H1 (cell line): ENCODE results near the gene ACADVL. TPM values are rescaled to one million over a fixed set of nuclear protein-coding genes. Genes with fewer than 3 reads are reported as not detected.

Experiments
- ASH2L ChIP-seq: fragments of 200-600, 300-600 bp; sonication (generic); IDR thresholded peaks from one replicate; pipeline ENCODE4 v1.7.1; 2017; ENCODE audit warnings: low read length
- CHD1 ChIP-seq: IDR thresholded peaks from 2 replicates; pipeline ENCODE4 v1.6.1; 2012; ENCODE audit warnings: low read depth, low read length, improper control_type of control experiment
- GABPA ChIP-seq: IDR thresholded peaks from 2 replicates; pipeline ENCODE4 v1.6.1; 2011; ENCODE audit warnings: mild to moderate bottlenecking, low read length, moderate library complexity, borderline replicate concordance; ENCODE audit not compliant: insufficient read depth
- KDM5A ChIP-seq: fragments of 200-600 bp; IDR thresholded peaks from 2 replicates; pipeline ENCODE4 v1.7.1; 2012; ENCODE audit warnings: mild to moderate bottlenecking, low read length, inconsistent platforms, mixed read lengths
- NRF1 ChIP-seq: IDR thresholded peaks from 2 replicates; pipeline ENCODE4 v1.6.1; 2011; ENCODE audit warnings: mild to moderate bottlenecking, low read depth, low read length, improper control_type of control experiment
- POLR2A ChIP-seq, 2 experiments: IDR thresholded peaks; 1 replicate in 1 of 2; 2 replicates in 1 of 2; pipeline ENCODE4 v1.6.1; 2011; ENCODE audit warnings: low read depth in 2 of 2, low read length in 2 of 2, mild to moderate bottlenecking in 2 of 2; ENCODE audit errors: control extremely low read depth in 1 of 2
- SIN3A ChIP-seq, 2 experiments: IDR thresholded peaks in 1 of 2; conservative IDR thresholded peaks in 1 of 2; 2 replicates each; pipeline ENCODE4 v1.6.1; 2011 to 2012; ENCODE audit warnings: low read length in 2 of 2, improper control_type of control experiment in 1 of 2, low read depth in 1 of 2, mild to moderate bottlenecking in 1 of 2
- SP1 ChIP-seq: IDR thresholded peaks from 2 replicates; pipeline ENCODE4 v1.6.1; 2011; ENCODE audit warnings: low read depth, low read length
- TAF1 ChIP-seq: IDR thresholded peaks from 2 replicates; pipeline ENCODE4 v1.6.1; 2011; ENCODE audit warnings: mild to moderate bottlenecking, low read depth, low read length
- polyA plus RNA-seq, 7 experiments: library from polyadenylated mRNA; depleted of rRNA in 3 of 7; stranded (reverse) in 5 of 7; unstranded in 2 of 7; fragments of >200 nt in 5 of 7; fragments of 200-250 nt in 2 of 7; gene quantifications; 1 replicate in 5 of 7; 2 replicates in 1 of 7; 4 replicates in 1 of 7; pipeline versions ENCODE4 v1.2.1 to v1.2.3, GENCODE V29; 2011 to 2013; ENCODE audit warnings: missing spikeins in 2 of 7, mixed read lengths in 2 of 7
- total RNA-seq: library from RNA; stranded (reverse); fragmentation: NEBNext Ultra II Directional; extraction: Animal tissue kit (Norgen Biotek cat#: 25700); gene quantifications from 2 replicates; pipeline ENCODE4 v1.2.1, GENCODE V29; 2021
- TF ChIP-seq, protein P1 (sequence below): IDR thresholded peaks from 2 replicates; pipeline ENCODE4 v1.6.1; 2011; ENCODE audit warnings: low read depth, mild to moderate bottlenecking, low read length; ENCODE audit not compliant: insufficient read depth

The ACADVL gene
- total and polyA plus RNA-seq, 2 of the 8 experiments (the other 6 are each of a cell fraction or from before 2014, with no cell fraction given), result 181 to 231 TPM

DNA sequence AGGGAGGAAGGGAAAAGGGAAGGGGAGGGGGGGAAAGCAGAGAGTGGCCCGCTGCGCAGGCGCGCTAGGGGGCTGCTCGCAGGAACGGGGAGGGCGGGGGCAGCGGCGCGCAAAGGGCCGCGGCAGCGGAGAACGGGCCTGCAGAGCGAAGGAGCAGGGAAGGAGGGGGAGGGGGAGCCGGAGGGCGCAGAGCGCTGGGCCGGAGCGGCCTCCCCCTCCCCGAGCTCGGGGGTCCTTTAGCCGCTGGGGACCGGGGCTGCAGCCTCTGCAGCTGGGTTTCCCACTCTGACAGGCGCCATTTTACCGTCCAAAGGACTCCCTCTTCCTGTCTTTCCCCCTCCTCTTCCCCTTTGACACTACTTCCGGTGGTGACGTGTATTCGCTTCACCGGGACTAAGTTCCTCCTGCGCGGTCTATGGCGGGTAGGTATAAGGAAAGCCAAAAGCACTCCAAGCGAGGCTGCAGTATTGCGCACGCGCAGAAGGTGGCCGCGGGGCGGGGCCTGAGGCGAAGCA is 32.0 kb downstream of the ACADVL start, which contains the start of gene CTDNEP1 (continued):
- TF ChIP-seq SIN3A (conservative IDR thresholded peaks at IDR 0.05 in 1 of 2, IDR thresholded peaks at IDR 0.05 in 1 of 2; ENCODE audit: low read depth in 1 of 2, low read length in 2 of 2) (0 out of 4 replicates have a peak, but pooled peaks of 1 of the 2 experiments have one; percentile 44), CHD1 (no peak), SP1 (peak; percentile 23; the same call in 1 of the 2 replicates), GABPA (peak; percentile 85), NRF1 (peak; percentile 40), TAF1 (peak; percentile 85), ASH2L (peak; percentile 62), KDM5A (peak; percentile 95), POLR2A (IDR thresholded peaks at IDR 0.05; ENCODE audit: control extremely low read depth in 1 of 2, low read depth in 2 of 2, low read length in 2 of 2) (peak in 1 of 2 experiments; percentile 56; a peak in 2 of 3 replicates)
- TF ChIP-seq, protein P1, sequence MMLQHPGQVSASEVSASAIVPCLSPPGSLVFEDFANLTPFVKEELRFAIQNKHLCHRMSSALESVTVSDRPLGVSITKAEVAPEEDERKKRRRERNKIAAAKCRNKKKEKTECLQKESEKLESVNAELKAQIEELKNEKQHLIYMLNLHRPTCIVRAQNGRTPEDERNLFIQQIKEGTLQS, result no peak
